KMS-11 (cell line): ENCODE data around the gene CLDN19.

Experiments
- H2AFZ ChIP-seq: fragments of 200-600 bp; sonication (generic); 2 replicates; pipeline ENCODE4 v1.6.1; 2016; ENCODE audit warnings: antibody characterized with exemption, mixed run types, low read depth
- H3K27ac ChIP-seq: fragments of 200-600 bp; sonication (generic); 2 replicates; pipeline ENCODE4 v1.6.1; 2016; ENCODE audit warnings: mild to moderate bottlenecking, mixed run types
- H3K27me3 ChIP-seq: fragments of 200-600 bp; sonication (generic); 2 replicates; pipeline ENCODE4 v1.6.1; 2017; ENCODE audit warnings: mild to moderate bottlenecking, low read depth, mixed run types, moderate library complexity; ENCODE audit not compliant: insufficient read depth
- H3K36me3 ChIP-seq: fragments of 200-600 bp; sonication (generic); 2 replicates; pipeline ENCODE4 v1.6.1; 2017; ENCODE audit warnings: mild to moderate bottlenecking, mixed run types; ENCODE audit not compliant: insufficient read depth
- H3K4me1 ChIP-seq: fragments of 200-600 bp; sonication (generic); 2 replicates; pipeline ENCODE4 v1.6.1; 2016; ENCODE audit warnings: mild to moderate bottlenecking, low read depth, mixed run types; ENCODE audit not compliant: poor library complexity, severe bottlenecking
- H3K4me2 ChIP-seq: fragments of 200-600 bp; sonication (generic); 2 replicates; pipeline ENCODE4 v1.7.0; 2016; ENCODE audit warnings: mild to moderate bottlenecking, mixed run types
- H3K4me3 ChIP-seq: fragments of 200-600 bp; sonication (generic); IDR thresholded peaks from 2 replicates; pipeline ENCODE4 v1.6.1; 2017; ENCODE audit warnings: low read depth, low read length, mixed read lengths; ENCODE audit not compliant: insufficient read depth
- H3K79me2 ChIP-seq: fragments of 200-600 bp; sonication (generic); 2 replicates; pipeline ENCODE4 v1.6.1; 2016; ENCODE audit warnings: low read depth, mixed run types; ENCODE audit not compliant: insufficient read depth
- H3K9ac ChIP-seq: fragments of 200-600 bp; sonication (generic); 2 replicates; pipeline ENCODE4 v1.6.1; 2016; ENCODE audit warnings: mild to moderate bottlenecking, mixed run types
- H4K20me1 ChIP-seq: fragments of 200-600 bp; sonication (generic); 2 replicates; pipeline ENCODE4 v1.6.1; 2016; ENCODE audit warnings: mild to moderate bottlenecking, mixed run types; ENCODE audit not compliant: insufficient read depth
- CTCF ChIP-seq: fragments of 200-600 bp; sonication (generic); conservative IDR thresholded peaks from 2 replicates; pipeline ENCODE4 v1.6.1; 2017; ENCODE audit warnings: low read depth, mild to moderate bottlenecking, antibody characterized with exemption, low read length, moderate library complexity, mixed read lengths

The CLDN19 gene

GRCh38 chr1:42738678-42739226 lies 1.3 kb downstream of the CLDN19 start:
- Histone ChIP-seq H3K79me2 (no peaks in the 10 kb centered on the region), H3K9ac (no peak overlapping the region), H3K4me1 (peaks cover 3% of the 10 kb centered on the region), H3K4me2 (no peak overlapping the region), H3K27me3 (no peaks in the 10 kb centered on the region), H3K36me3 (no peaks in the 10 kb centered on the region), H2AFZ (no peak overlapping the region), H3K27ac (no peak overlapping the region), H4K20me1 (no peaks in the 10 kb centered on the region), H3K4me3 (no peak overlapping the region)
- no peak for TF ChIP-seq CTCF

GRCh38 chr1:42737986-42738677 lies 1.9 kb downstream of the CLDN19 start:
- H3K27me3 ChIP-seq, result no peaks in the 10 kb centered on the region
- TF ChIP-seq CTCF, result no peak
- H2AFZ ChIP-seq, result no peak overlapping the region
- no peaks in the 10 kb centered on the region for H4K20me1 ChIP-seq
- peaks cover 3% of the 10 kb centered on the region for H3K4me1 ChIP-seq
- H3K4me3 ChIP-seq, result no peak overlapping the region
- H3K27ac ChIP-seq, result no peak overlapping the region
- H3K36me3 ChIP-seq, result no peaks in the 10 kb centered on the region
- H3K79me2 ChIP-seq, result no peaks in the 10 kb centered on the region
- H3K9ac ChIP-seq, result no peak overlapping the region
- H3K4me2 ChIP-seq, result no peak overlapping the region

GRCh38 chr1:42737257-42737656 lies 2.8 kb downstream of the CLDN19 start:
- H2AFZ ChIP-seq, result no peak overlapping the region
- no peaks in the 10 kb centered on the region for H3K79me2 ChIP-seq
- TF ChIP-seq CTCF, result no peak

GRCh38 chr1:42736571-42737200 lies 3.4 kb downstream of the CLDN19 start:
- Histone ChIP-seq H3K27me3 (no peaks in the 10 kb centered on the region), H3K27ac (no peak overlapping the region), H3K79me2 (no peaks in the 10 kb centered on the region), H4K20me1 (no peaks in the 10 kb centered on the region), H3K4me3 (no peak overlapping the region), H3K4me2 (no peak overlapping the region), H2AFZ (no peak overlapping the region; the same call in 1 of the 2 replicates), H3K4me1 (peaks cover 3% of the 10 kb centered on the region), H3K9ac (no peak overlapping the region), H3K36me3 (no peaks in the 10 kb centered on the region)
- no peak for TF ChIP-seq CTCF

More at GRCh38 chr1:42737257-42737656, 2.8 kb downstream of the CLDN19 start:
- Histone ChIP-seq H3K27ac (no peak overlapping the region), H4K20me1 (no peaks in the 10 kb centered on the region), H3K36me3 (no peaks in the 10 kb centered on the region), H3K9ac (no peak overlapping the region), H3K27me3 (no peaks in the 10 kb centered on the region), H3K4me1 (peaks cover 3% of the 10 kb centered on the region), H3K4me3 (no peak overlapping the region), H3K4me2 (no peak overlapping the region)
